ENCODE data around the gene MPZL2. TPM values are rescaled to one million over a fixed set of nuclear protein-coding genes. Genes with fewer than 3 reads are reported as not detected.

MPZL2 gene
- total RNA-seq, 1 experiment from 2014 or later, result 1.8 TPM

GRCh38 chr11:118215765-118216164, 48.3 kb downstream of the MPZL2 start:
- intact Hi-C loops (cut with micrococcal nuclease; ENCODE audit: unreplicated experiment) (no loop called here), in situ Hi-C loops (cut with HindIII; ENCODE audit: low pct_unique_long_range_greater_than_20kb, low sequenced_read_pairs) (no loop called here)
- BruUV-seq (replicated peaks), result no TSS peak
- POLR2A ChIA-PET, result no interaction called here
- ATAC-seq (no peak), DNase-seq (ENCODE audit: low read depth, low spot score) (no peak)
- no peaks in the 10 kb centered on the region for H3K36me3 ChIP-seq (ENCODE audit: control insufficient read depth, insufficient read depth, low read length)
- peaks cover 31% of the 10 kb centered on the region for H3K27me3 ChIP-seq (ENCODE audit: control insufficient read depth, insufficient read depth, low read length)
- CTCF ChIA-PET, result interaction anchor here (0.6 kb wide), 1 partner anchor 17 kb away, joined by 4 read pairs; no protein-coding TSS in a partner anchor
- H3K4me3 ChIP-seq (ENCODE audit: low read depth in 2 of 2, low read length in 2 of 2), result no peak overlapping the region
- no peaks in the 10 kb centered on the region for H3K4me1 ChIP-seq (ENCODE audit: control insufficient read depth, insufficient read depth, low read length)
- no peaks in the 10 kb centered on the region for H3K9me3 ChIP-seq (ENCODE audit: control insufficient read depth, insufficient read depth, low read depth, low read length)
- TF ChIP-seq POLR2AphosphoS5 (IDR thresholded peaks at IDR 0.05; ENCODE audit: low read depth, low read length) (no peak), TCF7L2 (IDR thresholded peaks at IDR 0.05; ENCODE audit: low read depth, low read length) (no peak), SIN3A (IDR thresholded peaks at IDR 0.05; ENCODE audit: borderline replicate concordance, insufficient read depth, low read depth, low read length) (no peak), CTCF (IDR thresholded peaks at IDR 0.05) (no peak)
- TF ChIP-seq, protein P1, sequence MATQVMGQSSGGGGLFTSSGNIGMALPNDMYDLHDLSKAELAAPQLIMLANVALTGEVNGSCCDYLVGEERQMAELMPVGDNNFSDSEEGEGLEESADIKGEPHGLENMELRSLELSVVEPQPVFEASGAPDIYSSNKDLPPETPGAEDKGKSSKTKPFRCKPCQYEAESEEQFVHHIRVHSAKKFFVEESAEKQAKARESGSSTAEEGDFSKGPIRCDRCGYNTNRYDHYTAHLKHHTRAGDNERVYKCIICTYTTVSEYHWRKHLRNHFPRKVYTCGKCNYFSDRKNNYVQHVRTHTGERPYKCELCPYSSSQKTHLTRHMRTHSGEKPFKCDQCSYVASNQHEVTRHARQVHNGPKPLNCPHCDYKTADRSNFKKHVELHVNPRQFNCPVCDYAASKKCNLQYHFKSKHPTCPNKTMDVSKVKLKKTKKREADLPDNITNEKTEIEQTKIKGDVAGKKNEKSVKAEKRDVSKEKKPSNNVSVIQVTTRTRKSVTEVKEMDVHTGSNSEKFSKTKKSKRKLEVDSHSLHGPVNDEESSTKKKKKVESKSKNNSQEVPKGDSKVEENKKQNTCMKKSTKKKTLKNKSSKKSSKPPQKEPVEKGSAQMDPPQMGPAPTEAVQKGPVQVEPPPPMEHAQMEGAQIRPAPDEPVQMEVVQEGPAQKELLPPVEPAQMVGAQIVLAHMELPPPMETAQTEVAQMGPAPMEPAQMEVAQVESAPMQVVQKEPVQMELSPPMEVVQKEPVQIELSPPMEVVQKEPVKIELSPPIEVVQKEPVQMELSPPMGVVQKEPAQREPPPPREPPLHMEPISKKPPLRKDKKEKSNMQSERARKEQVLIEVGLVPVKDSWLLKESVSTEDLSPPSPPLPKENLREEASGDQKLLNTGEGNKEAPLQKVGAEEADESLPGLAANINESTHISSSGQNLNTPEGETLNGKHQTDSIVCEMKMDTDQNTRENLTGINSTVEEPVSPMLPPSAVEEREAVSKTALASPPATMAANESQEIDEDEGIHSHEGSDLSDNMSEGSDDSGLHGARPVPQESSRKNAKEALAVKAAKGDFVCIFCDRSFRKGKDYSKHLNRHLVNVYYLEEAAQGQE (IDR thresholded peaks at IDR 0.05; ENCODE audit: insufficient read depth in 1 of 2, low read depth in 2 of 2, low read length in 1 of 2), result no peak
- no peak overlapping the region for H3K27ac ChIP-seq (ENCODE audit: low read length)

DNA sequence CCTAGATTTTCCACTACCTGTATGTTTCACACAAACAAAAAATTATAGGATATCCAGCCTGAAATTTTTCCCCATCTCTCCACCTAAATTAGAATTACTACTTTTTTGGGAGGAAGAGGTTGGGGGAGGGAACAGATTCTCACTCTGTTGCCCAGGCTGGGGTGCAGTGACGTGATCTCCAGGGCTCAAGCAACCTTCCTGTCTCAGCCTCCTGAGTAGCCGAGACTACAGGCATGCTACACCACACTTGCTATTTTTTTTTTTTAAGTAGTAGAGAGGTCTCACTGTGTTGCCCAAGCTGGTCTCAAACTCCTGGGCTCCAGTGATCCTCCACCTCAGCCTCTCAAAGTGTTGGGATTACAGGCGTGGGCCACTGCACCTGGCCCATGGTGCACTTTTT, 48.8 kb downstream of the MPZL2 start:
- Histone ChIP-seq H3K36me3 (ENCODE audit: control insufficient read depth, insufficient read depth, low read length) (no peaks in the 10 kb centered on the region), H3K4me3 (ENCODE audit: low read depth in 2 of 2, low read length in 2 of 2) (no peak overlapping the region), H3K27me3 (ENCODE audit: control insufficient read depth, insufficient read depth, low read length) (peaks cover 29% of the 10 kb centered on the region), H3K27ac (ENCODE audit: low read length) (no peak overlapping the region), H3K4me1 (ENCODE audit: control insufficient read depth, insufficient read depth, low read length) (no peaks in the 10 kb centered on the region), H3K9me3 (ENCODE audit: control insufficient read depth, insufficient read depth, low read depth, low read length) (no peaks in the 10 kb centered on the region)
- ChIA-PET CTCF (no interaction called here), POLR2A (no interaction called here)
- in situ Hi-C loops (cut with HindIII; ENCODE audit: low pct_unique_long_range_greater_than_20kb, low sequenced_read_pairs), result no loop called here
- intact Hi-C loops (cut with micrococcal nuclease; ENCODE audit: unreplicated experiment), result no loop called here
- ATAC-seq (no peak), DNase-seq (ENCODE audit: low read depth, low spot score) (no peak)
- BruUV-seq (replicated peaks), result no TSS peak
- TF ChIP-seq, protein P1 (IDR thresholded peaks at IDR 0.05; ENCODE audit: insufficient read depth in 1 of 2, low read depth in 2 of 2, low read length in 1 of 2), result no peak
- TF ChIP-seq TCF7L2 (IDR thresholded peaks at IDR 0.05; ENCODE audit: low read depth, low read length) (no peak), CTCF (IDR thresholded peaks at IDR 0.05) (no peak), SIN3A (IDR thresholded peaks at IDR 0.05; ENCODE audit: borderline replicate concordance, insufficient read depth, low read depth, low read length) (no peak), POLR2AphosphoS5 (IDR thresholded peaks at IDR 0.05; ENCODE audit: low read depth, low read length) (no peak)

All from Panc1 (cell line).